NT2/D1 (cell line): ENCODE measurements around the gene CCDC92.

Experiments
- DNase-seq: peaks from one replicate; pipeline ENCODE4 v3.0.0-alpha.2; 2011; ENCODE audit warnings: low read depth, low spot score
- H3K27me3 ChIP-seq: 2 replicates; pipeline ENCODE4 v1.6.0; 2011; ENCODE audit warnings: mild to moderate bottlenecking; ENCODE audit not compliant: insufficient read length, insufficient read depth
- H3K36me3 ChIP-seq: 2 replicates; pipeline ENCODE4 v1.6.1; 2011; ENCODE audit warnings: mild to moderate bottlenecking, low read length, mixed read lengths; ENCODE audit not compliant: insufficient read depth, insufficient read length
- H3K4me1 ChIP-seq: 2 replicates; pipeline ENCODE4 v1.5.1; 2011; ENCODE audit not compliant: insufficient read depth, insufficient read length
- H3K4me3 ChIP-seq: 2 replicates; pipeline ENCODE4 v1.5.1; 2011; ENCODE audit warnings: low read depth; ENCODE audit not compliant: insufficient read length
- H3K9ac ChIP-seq: 2 replicates; pipeline ENCODE4 v1.6.0; 2011; ENCODE audit warnings: low read depth; ENCODE audit not compliant: insufficient read length
- H3K9me3 ChIP-seq: 2 replicates; pipeline ENCODE4 v1.5.1; 2011; ENCODE audit warnings: mild to moderate bottlenecking, low read length; ENCODE audit not compliant: insufficient read depth
- SUZ12 ChIP-seq: IDR thresholded peaks from 2 replicates; pipeline ENCODE4 v1.6.1; 2011; ENCODE audit not compliant: insufficient read length, insufficient read depth; ENCODE audit errors: extremely low read depth
- YY1 ChIP-seq: IDR thresholded peaks from 2 replicates; pipeline ENCODE4 v1.6.1; 2011; ENCODE audit not compliant: insufficient read length, insufficient read depth
- ZNF274 ChIP-seq: IDR thresholded peaks from 2 replicates; pipeline ENCODE4 v1.6.1; 2011; ENCODE audit warnings: mild to moderate bottlenecking, low read depth, low read length

Gene CCDC92

GRCh38 chr12:124015494-124016461 is 43.1 kb upstream of the CCDC92 start:
- Histone ChIP-seq H3K9ac (no peak overlapping the region), H3K27me3 (no peaks in the 10 kb centered on the region), H3K9me3 (no peaks in the 10 kb centered on the region), H3K4me1 (no peaks in the 10 kb centered on the region), H3K4me3 (no peak overlapping the region), H3K36me3 (peaks cover 24% of the 10 kb centered on the region)
- TF ChIP-seq ZNF274 (no peak), SUZ12 (no peak), YY1 (no peak)
- DNase-seq: no peak

GRCh38 chr12:124013073-124013472 is 40.4 kb upstream of the CCDC92 start:
- H3K9me3 ChIP-seq: no peaks in the 10 kb centered on the region
- DNase-seq: no peak
- H3K27me3 ChIP-seq: no peaks in the 10 kb centered on the region
- H3K9ac ChIP-seq: no peak overlapping the region
- H3K4me3 ChIP-seq: no peak overlapping the region
- no peak for TF ChIP-seq SUZ12
- no peak for TF ChIP-seq YY1
- TF ChIP-seq ZNF274: no peak
- peaks cover 30% of the 10 kb centered on the region for H3K36me3 ChIP-seq
- no peaks in the 10 kb centered on the region for H3K4me1 ChIP-seq

DNA sequence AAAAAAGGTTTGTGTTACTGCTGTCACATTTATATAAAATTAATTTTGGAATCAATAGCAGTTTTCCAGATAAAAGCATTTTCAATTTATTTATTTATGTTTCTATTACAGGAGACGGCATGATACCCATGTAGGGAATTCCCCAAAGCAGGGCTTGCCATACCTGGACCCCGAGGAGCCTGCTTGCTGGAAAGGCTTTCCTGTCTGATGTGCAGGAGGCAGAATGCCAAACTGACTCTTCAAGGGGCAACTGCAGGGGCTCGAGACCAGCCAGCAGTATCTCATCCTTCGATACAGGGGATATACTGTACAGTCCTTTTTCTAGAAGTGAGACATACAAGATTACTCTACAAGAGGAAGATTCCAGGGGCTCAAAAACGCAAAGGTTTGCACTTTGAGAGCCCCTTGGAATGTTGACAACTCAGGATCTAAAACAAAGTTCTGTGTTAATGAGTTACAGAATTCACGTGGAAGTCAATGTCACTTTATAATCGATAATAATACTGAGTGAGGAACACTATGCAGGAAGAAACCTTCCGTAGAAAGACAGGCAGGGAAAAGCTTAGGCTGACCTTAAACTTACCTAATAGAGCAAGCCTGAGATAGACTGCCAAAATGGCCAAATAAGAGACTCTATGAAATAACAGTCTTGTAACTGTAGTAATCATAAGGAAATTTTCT is 38.9 kb upstream of the CCDC92 start:
- H3K36me3 ChIP-seq: peaks cover 36% of the 10 kb centered on the region
- H3K9me3 ChIP-seq: no peaks in the 10 kb centered on the region
- TF ChIP-seq YY1 (no peak), ZNF274 (no peak), SUZ12 (no peak)

GRCh38 chr12:124010687-124011086 is 38.1 kb upstream of the CCDC92 start:
- no peaks in the 10 kb centered on the region for H3K27me3 ChIP-seq
- peaks cover 40% of the 10 kb centered on the region for H3K36me3 ChIP-seq
- TF ChIP-seq YY1 (no peak), SUZ12 (no peak), ZNF274 (no peak)
- H3K4me3 ChIP-seq: no peak overlapping the region
- H3K4me1 ChIP-seq: peaks cover 1% of the 10 kb centered on the region
- no peak overlapping the region for H3K9ac ChIP-seq
- DNase-seq: no peak
- H3K9me3 ChIP-seq: no peaks in the 10 kb centered on the region

More for the DNA sequence above, 38.9 kb upstream of the CCDC92 start:
- Histone ChIP-seq H3K4me3 (no peak overlapping the region), H3K4me1 (no peaks in the 10 kb centered on the region), H3K27me3 (no peaks in the 10 kb centered on the region), H3K9ac (no peak overlapping the region)
- DNase-seq: no peak

DNA sequence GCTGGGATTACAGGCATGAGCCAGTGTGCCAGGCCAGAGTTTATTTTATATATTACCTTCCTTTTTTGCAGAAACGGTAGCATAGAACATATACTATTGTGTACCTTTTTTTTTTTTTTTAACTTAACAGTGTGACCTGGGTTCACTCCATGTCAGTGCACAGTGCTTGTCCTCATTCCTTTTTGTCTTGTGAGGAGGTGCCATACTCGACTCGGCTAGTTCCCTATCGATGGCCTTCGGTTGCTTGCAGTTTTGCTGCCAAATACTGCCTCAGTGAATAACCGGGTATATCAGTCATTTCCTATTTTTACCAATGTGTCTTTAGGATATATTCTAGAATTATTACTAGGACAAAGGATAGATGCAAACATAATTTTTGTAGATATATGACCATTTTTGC is 37.1 kb upstream of the CCDC92 start:
- no peak for DNase-seq
- Histone ChIP-seq H3K4me3 (no peak overlapping the region), H3K4me1 (peaks cover 3% of the 10 kb centered on the region), H3K27me3 (no peaks in the 10 kb centered on the region), H3K36me3 (peaks cover 45% of the 10 kb centered on the region), H3K9me3 (no peaks in the 10 kb centered on the region), H3K9ac (no peak overlapping the region)
- no peak for TF ChIP-seq YY1
- TF ChIP-seq ZNF274: no peak
- no peak for TF ChIP-seq SUZ12

DNA sequence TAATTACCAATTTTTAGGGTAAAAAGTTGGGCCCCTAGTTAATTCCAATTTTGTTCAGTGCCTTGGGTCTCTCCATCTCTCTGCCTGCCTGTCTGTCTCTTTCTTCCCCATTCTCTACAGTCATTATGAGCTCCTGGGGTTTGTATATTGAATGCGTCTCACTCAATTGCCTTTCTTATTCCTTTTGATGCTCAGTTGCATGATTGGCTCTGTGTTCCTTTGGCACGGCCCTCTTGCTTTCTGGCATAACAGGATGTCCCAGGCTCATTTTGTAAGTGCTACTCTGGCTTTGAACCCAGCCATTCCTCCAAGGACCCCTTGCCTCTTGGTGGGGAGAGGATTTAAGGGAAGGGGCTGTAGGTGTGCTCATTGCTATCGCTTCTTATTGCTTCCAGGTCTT is 36.0 kb upstream of the CCDC92 start:
- H3K9me3 ChIP-seq: no peaks in the 10 kb centered on the region
- H3K4me1 ChIP-seq: peaks cover 3% of the 10 kb centered on the region
- H3K27me3 ChIP-seq: no peaks in the 10 kb centered on the region
- TF ChIP-seq SUZ12: no peak
- no peak for TF ChIP-seq ZNF274
- no peak overlapping the region for H3K9ac ChIP-seq
- no peak overlapping the region for H3K4me3 ChIP-seq
- H3K36me3 ChIP-seq: peaks cover 53% of the 10 kb centered on the region
- no peak for DNase-seq
